Endothelial cell of hepatic sinusoid (primary cell): Measurements from ENCODE around the gene UBE3C.

Experiments
- in situ Hi-C: cut with HindIII; loops from 2 replicates; pipeline ENCODE4 v1.10.0; 2017; ENCODE audit warnings: low sequenced_read_pairs

UBE3C gene

GRCh38 chr7:157168571-157168970, 29.8 kb downstream of the UBE3C start:
- in situ Hi-C loops: no loop called here

- in situ Hi-C loops: no loop called here
Measured at GRCh38 chr7:157176771-157177170, 38.0 kb downstream of the UBE3C start.

GRCh38 chr7:157177333-157177982, 38.7 kb downstream of the UBE3C start:
- in situ Hi-C loops: no loop called here

- in situ Hi-C loops: no loop called here
Measured at GRCh38 chr7:157177983-157178381, 39.3 kb downstream of the UBE3C start.

- in situ Hi-C loops: no loop called here
Measured at GRCh38 chr7:157183832-157184231, 45.1 kb downstream of the UBE3C start.

GRCh38 chr7:157188091-157188665, 49.5 kb downstream of the UBE3C start:
- in situ Hi-C loops: no loop called here

GRCh38 chr7:157189405-157189804, 50.7 kb downstream of the UBE3C start:
- in situ Hi-C loops: no loop called here

GRCh38 chr7:157192861-157193260, 54.1 kb downstream of the UBE3C start:
- in situ Hi-C loops: no loop called here

- in situ Hi-C loops: no loop called here
Measured at GRCh38 chr7:157193274-157193673, 54.5 kb downstream of the UBE3C start.

- in situ Hi-C loops: no loop called here
Measured at GRCh38 chr7:157194948-157195347, 56.2 kb downstream of the UBE3C start.

- in situ Hi-C loops: no loop called here
Measured at GRCh38 chr7:157195868-157196267, 57.1 kb downstream of the UBE3C start.

GRCh38 chr7:157204134-157204533, 65.4 kb downstream of the UBE3C start:
- in situ Hi-C loops: no loop called here

- in situ Hi-C loops: no loop called here
Measured at GRCh38 chr7:157205438-157205837, 66.7 kb downstream of the UBE3C start.

- in situ Hi-C loops: no loop called here
Measured at GRCh38 chr7:157208571-157209413, 70.1 kb downstream of the UBE3C start.

GRCh38 chr7:157210682-157211081, 72.0 kb downstream of the UBE3C start:
- in situ Hi-C loops: no loop called here

- in situ Hi-C loops: no loop called here
Measured at GRCh38 chr7:157211690-157212089, 73.0 kb downstream of the UBE3C start.

GRCh38 chr7:157219154-157219553, 80.4 kb downstream of the UBE3C start:
- in situ Hi-C loops: no loop called here

- in situ Hi-C loops: no loop called here
Measured at GRCh38 chr7:157220916-157221569, 82.3 kb downstream of the UBE3C start.

- in situ Hi-C loops: no loop called here
Measured at GRCh38 chr7:157222687-157223086, 84.0 kb downstream of the UBE3C start.

GRCh38 chr7:157224627-157225026, 85.9 kb downstream of the UBE3C start:
- in situ Hi-C loops: no loop called here

- in situ Hi-C loops: no loop called here
Measured at GRCh38 chr7:157228864-157229422, 90.2 kb downstream of the UBE3C start.
